HG02678 (cell line): ENCODE measurements around the gene ZNF558.
A peak's percentile ranks its signal among the peaks of the same experiment; 100 is the strongest.

Source experiments
- ATAC-seq: cut with Tn5 transposase; IDR thresholded peaks from one replicate; pipeline ENCODE4 v1.9.1; 2021; ENCODE audit warnings: mild to moderate bottlenecking, moderate library complexity; ENCODE audit not compliant: unreplicated experiment

Gene ZNF558

DNA sequence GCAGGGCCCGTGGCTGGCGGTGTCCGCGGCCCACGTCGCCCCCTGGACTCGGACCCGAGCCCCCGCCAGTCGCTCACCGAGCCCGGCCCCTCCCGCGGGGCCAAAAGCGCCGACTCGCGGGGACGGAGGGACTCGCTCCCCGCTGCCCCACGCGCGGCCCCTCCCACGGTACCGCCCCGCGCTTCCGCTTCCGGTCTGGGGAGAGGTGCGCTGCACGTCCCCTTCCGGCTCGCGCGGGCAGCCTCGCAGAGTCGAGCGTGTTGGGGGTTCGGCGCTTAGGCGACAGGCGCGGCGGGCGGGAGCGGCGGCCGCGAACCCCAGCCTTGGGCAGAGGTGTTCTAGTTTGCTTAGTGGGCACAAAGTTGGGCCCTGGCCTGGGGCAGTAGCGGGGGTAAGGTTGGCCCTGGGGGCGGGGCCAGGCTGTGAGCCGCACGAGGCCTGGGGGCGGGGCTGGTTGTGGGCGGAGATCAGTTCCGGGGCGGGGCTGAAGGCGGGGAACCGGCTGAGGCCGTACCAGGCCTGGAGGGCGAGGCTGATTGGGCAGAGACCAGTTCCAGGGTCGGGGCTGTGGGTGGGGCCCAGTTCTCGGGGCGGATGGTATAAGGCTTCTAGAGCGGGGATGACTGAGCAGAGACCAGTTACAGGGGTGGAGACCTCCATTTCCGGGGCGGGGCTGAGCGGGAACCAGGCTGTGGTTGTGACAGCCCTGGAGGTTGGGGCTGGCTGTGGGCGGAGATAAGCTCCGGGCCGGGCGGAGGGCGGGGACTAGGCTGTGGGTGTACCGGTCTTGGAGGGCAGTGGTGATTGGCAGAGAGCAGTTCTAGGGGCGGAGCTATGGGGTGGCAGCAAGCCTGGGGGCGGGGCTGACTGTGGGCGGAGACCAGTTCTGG lies at the start of gene ZNF558, which contains the start of gene MBD3L1:
Gene ZNF558, minus strand, starts transcription at position 173 of the 890 bp plus-strand sequence. CDS start 9,645 bp downstream, outside the sequence.
Gene MBD3L1, plus strand, starts transcription at position 246 of the 890 bp plus-strand sequence. CDS start 10,302 bp downstream, outside the sequence.
- ATAC-seq = peak; percentile 88

GRCh38 chr19:8881512-8881911 lies 49.4 kb upstream of the ZNF558 start:
- ATAC-seq = no peak

GRCh38 chr19:8880868-8881488 lies 48.9 kb upstream of the ZNF558 start:
- no peak for ATAC-seq

DNA sequence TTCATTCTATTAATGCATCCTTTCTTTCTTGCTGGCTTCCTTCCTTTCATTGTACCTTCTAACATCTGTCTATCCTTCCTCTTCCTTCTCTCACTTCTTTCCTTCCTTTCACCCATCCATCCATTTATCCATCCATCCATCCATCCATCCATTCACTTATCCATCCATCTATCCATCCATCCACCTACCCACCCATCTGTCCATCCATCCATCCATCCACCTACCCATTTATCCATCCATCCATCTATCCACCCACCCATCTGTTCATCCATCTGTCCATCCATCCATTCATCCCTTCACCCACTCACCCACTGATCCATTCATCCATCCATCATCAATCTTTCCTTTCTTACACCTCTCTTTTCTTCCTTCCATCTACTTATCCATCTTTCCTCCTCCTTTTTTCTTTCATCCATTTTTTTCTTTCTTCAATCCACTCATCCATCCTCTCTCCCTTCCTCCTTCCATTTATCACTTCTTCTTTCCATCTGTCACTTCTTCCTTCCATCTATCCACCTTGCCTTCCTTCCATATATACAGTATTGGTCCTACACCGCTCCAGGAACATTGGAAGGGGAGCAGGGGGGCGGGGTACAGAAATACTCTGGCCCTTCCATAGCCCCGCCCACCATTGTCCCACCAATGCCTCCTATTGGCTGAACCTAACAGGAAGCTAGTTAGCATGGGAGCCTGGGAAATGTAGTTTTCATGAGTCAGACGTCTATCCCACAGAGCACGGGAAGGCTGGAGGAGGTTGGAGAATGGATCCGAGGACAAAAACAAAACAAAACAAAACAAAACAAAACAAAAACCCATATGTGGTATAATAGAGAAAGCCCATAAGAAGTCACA lies 46.0 kb upstream of the ZNF558 start:
- ATAC-seq = no peak

GRCh38 chr19:8866344-8866743 lies 34.2 kb upstream of the ZNF558 start:
- no peak for ATAC-seq

DNA sequence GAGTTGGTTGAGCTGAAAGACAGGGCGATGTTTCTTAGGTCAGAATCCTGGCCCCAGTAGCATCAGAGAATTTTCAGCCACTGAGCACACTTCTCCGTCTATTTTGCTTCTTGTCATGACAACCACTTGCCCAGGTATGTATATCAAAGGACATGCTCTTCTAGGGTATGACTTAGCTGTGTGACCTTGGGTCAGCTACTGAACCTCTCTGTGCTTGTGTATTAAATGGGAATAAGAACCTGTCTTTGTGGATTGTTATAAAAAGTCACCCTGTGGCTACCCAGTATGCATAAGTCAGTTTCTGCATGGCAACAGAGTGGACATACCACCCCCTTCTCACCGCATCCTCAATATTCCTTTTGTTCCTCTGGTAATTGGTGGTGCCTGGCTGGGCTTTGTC lies 26.2 kb upstream of the ZNF558 start:
- ATAC-seq = no peak

GRCh38 chr19:8850488-8850887 lies 18.4 kb upstream of the ZNF558 start:
- ATAC-seq = no peak

- no peak for ATAC-seq
Measured at GRCh38 chr19:8849232-8849631, 17.1 kb upstream of the ZNF558 start.

GRCh38 chr19:8846819-8847218 lies 14.7 kb upstream of the ZNF558 start:
- no peak for ATAC-seq

- no peak for ATAC-seq
Measured at GRCh38 chr19:8840708-8841107, 8.6 kb upstream of the ZNF558 start.

DNA sequence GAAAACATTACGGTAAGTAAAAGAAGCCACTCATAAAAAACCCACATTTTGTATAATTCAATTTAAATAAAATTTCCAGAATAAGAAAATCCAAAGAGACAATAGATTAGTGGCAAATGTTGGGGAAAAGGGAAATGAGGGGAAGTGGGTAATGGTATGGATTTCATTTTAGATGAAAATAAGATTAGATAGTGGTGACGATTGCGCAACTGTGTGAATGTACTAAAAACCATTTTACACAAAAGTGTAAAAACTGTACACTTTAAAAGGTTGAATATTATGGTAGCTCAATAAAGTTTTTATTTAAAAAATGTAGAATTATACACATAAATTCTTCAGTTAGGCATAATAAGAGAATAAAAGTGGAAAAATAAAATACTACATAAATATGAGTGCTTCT lies 3.8 kb upstream of the ZNF558 start:
- ATAC-seq = no peak

DNA sequence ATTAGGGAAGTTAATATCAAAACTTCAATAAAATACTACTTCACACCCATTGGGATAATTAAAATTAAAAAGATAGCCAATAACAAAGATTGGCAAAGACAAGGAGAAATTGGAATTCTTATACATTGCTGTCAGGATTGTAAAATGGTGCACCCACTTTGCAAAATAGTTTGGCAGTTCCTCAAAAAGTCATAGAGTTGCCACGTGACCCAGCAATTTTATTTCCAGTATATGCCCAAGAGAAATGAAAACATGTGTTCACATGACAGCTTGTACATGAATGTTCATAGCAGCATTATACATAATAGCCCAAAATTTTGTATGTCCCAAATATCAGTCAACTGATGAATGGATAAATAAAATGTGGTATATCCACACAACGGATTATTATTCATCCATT lies 3.3 kb upstream of the ZNF558 start:
- ATAC-seq = no peak

- peak; percentile 13 for ATAC-seq
Measured at GRCh38 chr19:8831832-8832131, 322 bp downstream of the ZNF558 start.

- ATAC-seq = no peak
Measured at GRCh38 chr19:8831373-8831772, 731 bp downstream of the ZNF558 start.

GRCh38 chr19:8827277-8827676 lies 4.8 kb downstream of the ZNF558 start:
- ATAC-seq = no peak

DNA sequence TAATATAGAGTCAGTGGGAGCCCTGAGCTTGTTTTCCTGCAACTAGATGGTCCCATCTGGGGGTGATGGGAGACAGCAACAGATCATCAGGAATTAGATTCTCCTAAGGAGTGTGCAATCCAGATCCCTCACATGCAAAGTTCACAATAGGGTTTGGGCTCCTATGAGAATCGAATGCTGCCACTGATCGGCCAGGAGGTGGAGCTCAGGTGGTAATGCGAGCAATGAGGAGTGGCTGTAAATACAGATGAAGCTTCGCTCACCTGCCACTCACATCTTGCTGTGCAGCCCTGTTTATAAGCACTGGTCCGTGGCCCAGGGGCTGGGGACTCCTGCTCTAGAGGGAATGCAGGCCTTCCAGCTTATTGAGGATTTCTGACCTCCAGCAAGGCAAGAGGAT lies 5.7 kb downstream of the ZNF558 start:
- no peak for ATAC-seq

GRCh38 chr19:8821748-8822241 lies 10.3 kb downstream of the ZNF558 start:
- ATAC-seq = no peak

- ATAC-seq = no peak
Measured at GRCh38 chr19:8820234-8820633, 11.9 kb downstream of the ZNF558 start.

DNA sequence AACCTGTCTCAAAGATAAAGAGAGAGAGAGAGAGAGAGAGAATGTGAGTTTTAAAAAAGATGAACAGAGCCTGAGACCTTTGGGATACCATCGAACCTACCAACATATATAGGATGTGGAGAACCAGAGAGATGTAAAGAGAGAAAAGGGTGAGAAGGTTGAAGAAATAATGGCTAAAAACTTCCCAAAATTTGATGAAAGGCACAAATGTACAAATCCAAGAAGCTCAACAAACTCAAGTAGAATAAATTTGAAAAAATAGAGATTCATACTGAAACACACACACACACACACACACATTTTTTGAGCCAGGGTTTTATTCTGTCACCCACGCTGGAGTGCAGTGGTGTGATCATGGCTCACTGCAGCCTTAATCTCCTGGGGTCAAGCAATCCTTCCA lies 16.3 kb downstream of the ZNF558 start:
- ATAC-seq = no peak

- ATAC-seq = no peak
Measured at GRCh38 chr19:8814176-8814575, 17.9 kb downstream of the ZNF558 start.
